Activated naive CD8-positive, alpha-beta T cell treated with anti-CD3 and anti-CD28 coated beads, Interleukin-2, amount 10 ng/mL, durations not matched to agents 7 days and 5 days (primary cell): Measurements from ENCODE around the gene SLC13A5. TPM values are rescaled to one million over a fixed set of nuclear protein-coding genes. Genes with fewer than 3 reads are reported as not detected.
"Not testable (repeated sequence)": the region's sequence is repeated elsewhere in the genome, so short reads cannot be mapped to it uniquely, and the experiment has no call there.

Experiments
- ATAC-seq: fragments of 150-1000 bp; cut with Tn5 transposase; one replicate; pipeline ENCODE4 v1.10.0; 2021; ENCODE audit warnings: low read depth, moderate library complexity
- POLR2A ChIA-PET: fragments of 350-600 bp; sonication (Branson Sonifier 250); formaldehyde crosslinking; loops from one replicate; lab custom pipeline; 2021; ENCODE audit warnings: antibody characterized with exemption; lab: Charles Lee
- DNase-seq: peaks from one replicate; pipeline ENCODE4 v3.0.0; 2021
- H3K27ac Mint-ChIP-seq: one replicate; pipeline ENCODE4 v1.8.0; 2022; ENCODE audit warnings: mild to moderate bottlenecking, mixed read lengths
- H3K27me3 Mint-ChIP-seq: one replicate; pipeline ENCODE4 v1.8.0; 2022; ENCODE audit warnings: mild to moderate bottlenecking, moderate library complexity, mixed read lengths
- H3K36me3 Mint-ChIP-seq: one replicate; pipeline ENCODE4 v1.8.0; 2021; ENCODE audit warnings: mild to moderate bottlenecking, mixed read lengths
- H3K4me1 Mint-ChIP-seq: one replicate; pipeline ENCODE4 v1.8.0; 2021; ENCODE audit warnings: mixed read lengths
- H3K4me3 Mint-ChIP-seq: one replicate; pipeline ENCODE4 v1.8.0; 2022; ENCODE audit warnings: mild to moderate bottlenecking, moderate library complexity, mixed read lengths
- H3K9me3 Mint-ChIP-seq: one replicate; pipeline ENCODE4 v1.8.0; 2021; ENCODE audit warnings: mixed read lengths
- total RNA-seq, 2 experiments: library from RNA; stranded (reverse); gene quantifications; one replicate each; pipeline ENCODE4 v1.2.3, GENCODE V29; 2021

SLC13A5 gene
- total RNA-seq, 2 experiments from 2014 or later = not detected

DNA sequence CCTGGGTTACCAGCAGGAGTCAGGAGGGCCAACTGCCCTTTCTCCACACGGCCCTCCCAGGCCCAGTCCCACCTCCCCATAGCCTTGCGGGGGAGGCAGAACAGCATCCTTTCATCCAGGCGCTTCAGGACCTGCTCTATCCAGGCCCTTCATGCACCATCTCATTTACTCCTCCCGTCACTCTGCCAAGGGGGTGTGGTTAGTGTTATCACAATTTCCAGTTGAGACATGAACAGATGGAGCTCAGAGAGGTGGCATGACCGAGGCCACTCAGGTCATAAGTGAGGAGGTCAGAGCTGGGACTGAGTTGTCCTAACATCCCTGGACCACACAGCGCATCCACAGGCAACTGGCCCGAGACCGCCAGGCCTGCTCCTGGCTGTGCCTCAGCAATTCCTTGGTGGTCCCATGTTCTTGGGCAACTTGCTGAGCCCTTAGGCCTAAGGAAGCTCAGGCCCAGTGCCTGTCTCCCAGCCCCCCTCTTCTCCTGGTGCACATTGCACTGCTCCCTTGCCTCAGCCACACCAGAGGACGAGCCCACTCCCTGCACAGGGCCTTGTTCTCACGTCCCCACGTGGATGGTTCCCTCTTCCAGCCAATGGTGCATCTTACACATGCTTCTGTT is 37.9 kb downstream of the SLC13A5 start:
- Mint-ChIP-seq H3K27me3 (peaks cover 41% of the 10 kb centered on the region), H3K27ac (no peak overlapping the region), H3K4me1 (peaks cover 9% of the 10 kb centered on the region), H3K4me3 (no peak overlapping the region), H3K36me3 (no peaks in the 10 kb centered on the region), H3K9me3 (no peaks in the 10 kb centered on the region)
- POLR2A ChIA-PET = no interaction called here
- ATAC-seq (no peak), DNase-seq (no peak)

DNA sequence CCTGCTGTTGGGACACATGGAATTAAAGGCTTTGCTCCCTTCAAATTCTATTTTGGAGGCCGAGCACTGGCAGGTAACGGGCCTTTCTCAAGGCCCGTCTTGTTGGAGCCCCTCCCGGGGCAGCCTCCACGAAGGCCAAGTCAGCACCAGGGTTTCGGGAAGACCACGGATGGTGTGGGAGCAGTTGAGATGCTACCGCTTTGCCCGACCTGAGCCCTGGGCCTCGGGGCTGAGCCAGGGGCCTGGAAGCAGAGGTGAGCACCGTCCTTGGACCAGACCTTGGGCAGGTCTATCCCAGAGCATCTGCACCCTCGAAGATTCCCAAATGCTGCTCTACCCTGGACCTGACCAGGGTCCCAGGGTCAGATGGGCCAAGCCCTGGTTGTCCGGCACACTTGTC is 38.6 kb downstream of the SLC13A5 start:
- Mint-ChIP-seq H3K9me3 (no peaks in the 10 kb centered on the region), H3K27ac (no peak overlapping the region), H3K27me3 (peaks cover 34% of the 10 kb centered on the region), H3K36me3 (no peaks in the 10 kb centered on the region), H3K4me1 (peaks cover 9% of the 10 kb centered on the region), H3K4me3 (no peak overlapping the region)
- DNase-seq (no peak), ATAC-seq (no peak)
- POLR2A ChIA-PET = no interaction called here

DNA sequence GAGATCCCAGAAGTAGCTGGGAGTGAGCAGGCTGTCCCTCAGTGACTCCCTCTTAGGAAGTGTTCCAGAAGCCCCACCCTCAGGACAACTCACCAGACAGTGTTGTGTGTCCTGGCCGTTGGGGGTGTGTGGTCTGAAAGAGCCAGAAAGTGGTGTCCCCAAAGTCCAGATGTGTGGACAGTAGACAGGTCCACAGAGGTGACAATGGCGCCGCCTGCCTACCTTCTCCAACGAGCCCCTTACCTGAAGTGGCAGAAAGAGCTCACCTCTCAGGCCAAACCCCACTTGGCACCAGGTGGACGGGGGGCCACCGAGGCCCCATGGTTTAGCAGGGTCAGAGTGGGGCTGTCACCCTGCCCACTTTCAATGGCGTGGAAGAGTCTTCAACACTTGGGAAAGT is 41.7 kb downstream of the SLC13A5 start:
- H3K27ac Mint-ChIP-seq = no peak overlapping the region
- POLR2A ChIA-PET = no interaction called here

GRCh38 chr17:6670999-6671398 is 42.2 kb downstream of the SLC13A5 start:
- POLR2A ChIA-PET = no interaction called here
- DNase-seq = no peak
- H3K27ac Mint-ChIP-seq = no peak overlapping the region

More for the DNA sequence above, 41.7 kb downstream of the SLC13A5 start:
- ATAC-seq (no peak), DNase-seq (no peak)
- Mint-ChIP-seq H3K27me3 (peaks cover 10% of the 10 kb centered on the region), H3K9me3 (no peaks in the 10 kb centered on the region), H3K4me3 (no peak overlapping the region), H3K4me1 (peaks cover 2% of the 10 kb centered on the region), H3K36me3 (no peaks in the 10 kb centered on the region)

GRCh38 chr17:6670571-6670970 is 42.6 kb downstream of the SLC13A5 start:
- Mint-ChIP-seq H3K4me1 (peaks cover 4% of the 10 kb centered on the region), H3K4me3 (no peak overlapping the region), H3K36me3 (no peaks in the 10 kb centered on the region), H3K27me3 (peaks cover 2% of the 10 kb centered on the region), H3K9me3 (no peaks in the 10 kb centered on the region), H3K27ac (no peak overlapping the region)
- POLR2A ChIA-PET = no interaction called here
- no peak for ATAC-seq
- DNase-seq = no peak

More at GRCh38 chr17:6670999-6671398, 42.2 kb downstream of the SLC13A5 start:
- H3K36me3 Mint-ChIP-seq = no peaks in the 10 kb centered on the region
- H3K4me3 Mint-ChIP-seq = no peak overlapping the region
- peaks cover 6% of the 10 kb centered on the region for H3K27me3 Mint-ChIP-seq
- H3K4me1 Mint-ChIP-seq = peaks cover 4% of the 10 kb centered on the region
- ATAC-seq = no peak
- no peaks in the 10 kb centered on the region for H3K9me3 Mint-ChIP-seq

GRCh38 chr17:6669479-6670212 is 43.5 kb downstream of the SLC13A5 start:
- ATAC-seq (no peak), DNase-seq (no peak)
- no peak overlapping the region for H3K4me3 Mint-ChIP-seq
- H3K27me3 Mint-ChIP-seq = peaks cover 2% of the 10 kb centered on the region
- H3K9me3 Mint-ChIP-seq = no peaks in the 10 kb centered on the region
- H3K27ac Mint-ChIP-seq = no peak overlapping the region
- no peaks in the 10 kb centered on the region for H3K36me3 Mint-ChIP-seq
- POLR2A ChIA-PET = no interaction called here
- H3K4me1 Mint-ChIP-seq = peaks cover 4% of the 10 kb centered on the region

- H3K9me3 Mint-ChIP-seq = no peaks in the 10 kb centered on the region
- H3K36me3 Mint-ChIP-seq = no peaks in the 10 kb centered on the region
- H3K27ac Mint-ChIP-seq = no peak overlapping the region
- H3K27me3 Mint-ChIP-seq = peaks cover 2% of the 10 kb centered on the region
- no peak for ATAC-seq
- POLR2A ChIA-PET = no interaction called here
- H3K4me1 Mint-ChIP-seq = peaks cover 4% of the 10 kb centered on the region
- no peak overlapping the region for H3K4me3 Mint-ChIP-seq
- no peak for DNase-seq
Observed at GRCh38 chr17:6668727-6669425, 44.3 kb downstream of the SLC13A5 start.

- no peaks in the 10 kb centered on the region for H3K9me3 Mint-ChIP-seq
- no peak overlapping the region for H3K4me3 Mint-ChIP-seq
- peaks cover 2% of the 10 kb centered on the region for H3K27me3 Mint-ChIP-seq
- DNase-seq = no peak
- H3K36me3 Mint-ChIP-seq = no peaks in the 10 kb centered on the region
- ATAC-seq = no peak
- no peak overlapping the region for H3K27ac Mint-ChIP-seq
- POLR2A ChIA-PET = interaction anchor here (0.5 to 1.0 kb wide), 2 partner anchors 11 to 88 kb away, joined by 3 to 4 read pairs; no protein-coding TSS in a partner anchor
- H3K4me1 Mint-ChIP-seq = peaks cover 4% of the 10 kb centered on the region
Observed at GRCh38 chr17:6668219-6668618, 45.0 kb downstream of the SLC13A5 start.

DNA sequence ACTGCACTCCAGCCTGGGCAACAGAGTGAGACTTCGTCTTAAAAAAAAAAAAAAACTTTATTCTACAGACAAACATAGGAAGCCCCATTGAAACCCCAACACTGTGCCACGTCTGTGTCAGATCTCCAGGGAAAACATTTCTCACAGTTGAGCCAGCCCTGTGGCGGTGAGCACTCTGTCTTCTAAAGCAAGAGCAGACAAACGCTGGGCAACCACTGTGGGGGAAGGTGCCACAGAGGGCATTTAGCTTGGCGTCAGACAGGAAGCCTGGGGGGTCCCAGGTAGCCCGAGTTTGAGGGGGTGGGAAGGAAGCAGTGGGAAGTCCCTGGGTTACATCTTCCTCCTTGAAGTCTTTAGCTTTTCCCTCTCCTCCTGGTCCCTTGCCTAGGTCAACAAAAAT is 45.7 kb downstream of the SLC13A5 start:
- Mint-ChIP-seq H3K27me3 (peaks cover 5% of the 10 kb centered on the region), H3K4me3 (no peak overlapping the region), H3K27ac (no peak overlapping the region), H3K4me1 (peaks cover 6% of the 10 kb centered on the region), H3K36me3 (peaks cover 1% of the 10 kb centered on the region), H3K9me3 (no peaks in the 10 kb centered on the region)
- no peak for ATAC-seq
- DNase-seq = no peak
- POLR2A ChIA-PET = interaction anchor here (0.5 to 1.0 kb wide), 3 partner anchors 12 to 95 kb away, joined by 3 to 4 read pairs (median 3); no protein-coding TSS in a partner anchor

GRCh38 chr17:6666557-6666956 is 46.6 kb downstream of the SLC13A5 start:
- Mint-ChIP-seq H3K36me3 (peaks cover 1% of the 10 kb centered on the region), H3K9me3 (no peaks in the 10 kb centered on the region), H3K4me3 (no peak overlapping the region), H3K4me1 (peaks cover 12% of the 10 kb centered on the region), H3K27me3 (peaks cover 8% of the 10 kb centered on the region), H3K27ac (no peak overlapping the region)
- ATAC-seq (no peak), DNase-seq (no peak)
- POLR2A ChIA-PET = interaction anchor here (0.7 kb wide), 1 partner anchor 96 kb away, joined by 3 read pairs; no protein-coding TSS in a partner anchor

- POLR2A ChIA-PET = no interaction called here
- ATAC-seq (peak; percentile 70), DNase-seq (no peak)
- H3K4me1 Mint-ChIP-seq = peaks cover 17% of the 10 kb centered on the region
- H3K36me3 Mint-ChIP-seq = peaks cover 4% of the 10 kb centered on the region
- no peaks in the 10 kb centered on the region for H3K9me3 Mint-ChIP-seq
- H3K4me3 Mint-ChIP-seq = no peak overlapping the region
- peaks cover 8% of the 10 kb centered on the region for H3K27me3 Mint-ChIP-seq
- no peak overlapping the region for H3K27ac Mint-ChIP-seq
Observed at GRCh38 chr17:6666077-6666521, 47.1 kb downstream of the SLC13A5 start.

- POLR2A ChIA-PET, ATAC-seq, H3K9me3 Mint-ChIP-seq, DNase-seq, H3K4me3 Mint-ChIP-seq, H3K27ac Mint-ChIP-seq: not testable (repeated sequence)
- peaks cover 13% of the 10 kb centered on the region for H3K36me3 Mint-ChIP-seq
- peaks cover 14% of the 10 kb centered on the region for H3K27me3 Mint-ChIP-seq
- peaks cover 29% of the 10 kb centered on the region for H3K4me1 Mint-ChIP-seq
Observed at GRCh38 chr17:6663200-6663599, 50.0 kb downstream of the SLC13A5 start.

DNA sequence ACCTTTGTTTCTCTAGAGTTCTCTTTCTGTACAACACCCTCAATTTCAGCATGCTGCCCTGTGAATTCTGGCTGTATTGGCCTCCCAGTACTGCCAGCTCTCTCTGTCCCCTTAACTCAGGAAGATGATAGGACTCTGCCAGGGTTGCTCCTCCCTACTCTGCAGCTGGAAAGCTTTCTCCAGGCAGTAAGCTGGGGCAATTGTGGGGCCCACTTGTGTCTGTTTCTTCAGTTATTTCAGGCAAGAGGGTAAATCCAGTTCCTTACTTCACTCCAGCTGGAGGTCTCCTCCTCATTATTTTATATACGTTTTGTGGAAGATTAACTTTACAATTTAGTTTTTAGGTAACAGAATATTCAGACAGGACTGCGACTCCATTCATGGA is 51.7 kb downstream of the SLC13A5 start:
- POLR2A ChIA-PET = interaction anchor here (1.3 kb wide), 1 partner anchor 17 kb away, joined by 3 read pairs; no protein-coding TSS in a partner anchor
- Mint-ChIP-seq H3K4me3 (peak overlapping the region; percentile 79), H3K27ac (no peak overlapping the region), H3K4me1 (peaks cover 36% of the 10 kb centered on the region), H3K9me3 (no peaks in the 10 kb centered on the region), H3K27me3 (peaks cover 14% of the 10 kb centered on the region), H3K36me3 (peaks cover 15% of the 10 kb centered on the region)
- DNase-seq (no peak), ATAC-seq (no peak)
